IMR-90 (cell line): ENCODE measurements around the gene NEO1. TPM values are rescaled to one million over a fixed set of nuclear protein-coding genes. Genes with fewer than 3 reads are reported as not detected.

Experiments used
- ATAC-seq: fragments of 200-7000 bp; cut with Tn5 transposase; 2 replicates; pipeline ENCODE4 v1.9.1; 2020; ENCODE audit warnings: low read depth, mild to moderate bottlenecking, moderate library complexity
- BruUV-seq: library from RNA; stranded (reverse); fragments of 400-500 nt; replicated peaks from 2 replicates; lab custom pipeline; 2021; lab: Mats Ljungman, UMichigan
- CTCF ChIA-PET: fragments of 300-600 bp; formaldehyde crosslinking; extraction: SDS; loops from one replicate; lab custom pipeline; 2021; ENCODE audit warnings: antibody characterized with exemption; lab: Yijun Ruan, JAX
- POLR2A ChIA-PET: fragments of 300-600 bp; sonication (Branson Sonifier 250); formaldehyde crosslinking; loops from one replicate; lab custom pipeline; 2022; ENCODE audit warnings: antibody characterized with exemption; ENCODE audit not compliant: unreplicated experiment; lab: Charles Lee
- DNase-seq: peaks from one replicate; pipeline ENCODE4 v3.0.0; 2013
- H2AFZ ChIP-seq: replicated peaks from 2 replicates; pipeline ENCODE3; 2013; ENCODE audit warnings: low read length, mild to moderate bottlenecking; ENCODE audit not compliant: poor library complexity
- H2AK5ac ChIP-seq: 2 replicates; pipeline ENCODE4 v1.6.1; 2013; ENCODE audit warnings: low read depth, low read length, inconsistent platforms
- H2AK9ac ChIP-seq: replicated peaks from 2 replicates; pipeline ENCODE3; 2013; ENCODE audit warnings: mild to moderate bottlenecking, low read depth, low read length, moderate library complexity; ENCODE audit not compliant: poor library complexity
- H2BK120ac ChIP-seq: 2 replicates; pipeline ENCODE4 v1.6.1; 2013; ENCODE audit warnings: low read depth, low read length, inconsistent platforms
- H2BK15ac ChIP-seq: 3 replicates; pipeline ENCODE4 v1.6.1; 2013; ENCODE audit warnings: low read depth, low read length, inconsistent platforms
- H2BK20ac ChIP-seq: 2 replicates; pipeline ENCODE4 v1.6.1; 2013; ENCODE audit warnings: low read depth, mild to moderate bottlenecking, inconsistent platforms, low read length, moderate library complexity
- H2BK5ac ChIP-seq: 2 replicates; pipeline ENCODE4 v1.6.1; 2013; ENCODE audit warnings: mild to moderate bottlenecking, low read depth, low read length, inconsistent platforms; ENCODE audit not compliant: poor library complexity, severe bottlenecking
- H3K14ac ChIP-seq: replicated peaks from 2 replicates; pipeline ENCODE4 v1.6.1; 2013; ENCODE audit warnings: low read depth, low read length, inconsistent platforms
- H3K18ac ChIP-seq: 2 replicates; pipeline ENCODE4 v1.6.1; 2013; ENCODE audit warnings: low read depth, low read length, control low read depth
- H3K23ac ChIP-seq: 2 replicates; pipeline ENCODE4 v1.6.1; 2013; ENCODE audit warnings: low read depth, low read length, inconsistent platforms
- H3K27ac ChIP-seq: 2 replicates; pipeline ENCODE4 v1.5.1; 2013; ENCODE audit warnings: mild to moderate bottlenecking, control low read depth, low read length; ENCODE audit not compliant: insufficient read depth
- H3K27me3 ChIP-seq: 2 replicates; pipeline ENCODE4 v1.6.1; 2013; ENCODE audit warnings: low read length; ENCODE audit not compliant: control insufficient read depth, insufficient read depth
- H3K36me3 ChIP-seq: 2 replicates; pipeline ENCODE4 v1.6.1; 2013; ENCODE audit warnings: low read length, mixed read lengths; ENCODE audit not compliant: control insufficient read depth, insufficient read depth
- H3K4ac ChIP-seq: 2 replicates; pipeline ENCODE4 v1.6.1; 2013; ENCODE audit warnings: low read depth, low read length, inconsistent platforms
- H3K4me1 ChIP-seq: 2 replicates; pipeline ENCODE4 v1.6.1; 2013; ENCODE audit warnings: low read length, mixed read lengths; ENCODE audit not compliant: control insufficient read depth, insufficient read depth
- H3K4me2 ChIP-seq: 2 replicates; pipeline ENCODE4 v1.6.1; 2013; ENCODE audit warnings: low read depth, mild to moderate bottlenecking, control low read depth, low read length, moderate library complexity
- H3K4me3 ChIP-seq: 2 replicates; pipeline ENCODE4 v1.5.1; 2013; ENCODE audit warnings: low read depth, mild to moderate bottlenecking, control low read depth, low read length, moderate library complexity; ENCODE audit not compliant: insufficient read depth
- H3K56ac ChIP-seq: 2 replicates; pipeline ENCODE4 v1.6.1; 2013; ENCODE audit warnings: low read length, inconsistent platforms; ENCODE audit not compliant: insufficient read depth; ENCODE audit errors: extremely low read depth
- H3K79me1 ChIP-seq, 2 experiments: 2 replicates each; pipeline ENCODE4 v1.6.1; 2013; ENCODE audit warnings: low read length in 2 of 2, inconsistent platforms in 1 of 2, low read depth in 1 of 2
- H3K9ac ChIP-seq: 2 replicates; pipeline ENCODE4 v1.6.1; 2013; ENCODE audit warnings: low read depth, low read length, control low read depth
- H3K9me1 ChIP-seq: 2 replicates; pipeline ENCODE4 v1.6.1; 2013; ENCODE audit warnings: low read length, inconsistent platforms; ENCODE audit not compliant: insufficient read depth
- H3K9me3 ChIP-seq: 2 replicates; pipeline ENCODE4 v1.6.1; 2013; ENCODE audit warnings: low read length; ENCODE audit not compliant: control insufficient read depth, insufficient read depth
- H4K20me1 ChIP-seq: 2 replicates; pipeline ENCODE4 v1.6.1; 2013; ENCODE audit warnings: low read length, inconsistent platforms; ENCODE audit not compliant: insufficient read depth
- H4K5ac ChIP-seq: 2 replicates; pipeline ENCODE4 v1.6.1; 2013; ENCODE audit warnings: mild to moderate bottlenecking, low read depth, low read length, control low read depth
- H4K8ac ChIP-seq, 2 experiments: 2 replicates each; pipeline ENCODE4 v1.6.1; 2013; ENCODE audit warnings: low read depth in 2 of 2, low read length in 2 of 2, control low read depth in 1 of 2, inconsistent platforms in 1 of 2
- H4K91ac ChIP-seq: 2 replicates; pipeline ENCODE4 v1.6.1; 2013; ENCODE audit warnings: low read depth, low read length, inconsistent platforms; ENCODE audit not compliant: insufficient read depth
- BHLHE40 ChIP-seq: fragments of 150-350 bp; IDR thresholded peaks from 2 replicates; pipeline ENCODE4 v1.6.1; 2016; ENCODE audit warnings: mild to moderate bottlenecking, low read depth, low read length
- CEBPB ChIP-seq: IDR thresholded peaks from 2 replicates; pipeline ENCODE4 v1.6.1; 2012; ENCODE audit warnings: low read depth, low read length, improper control_type of control experiment
- CHD1 ChIP-seq: IDR thresholded peaks from 2 replicates; pipeline ENCODE4 v1.6.1; 2012; ENCODE audit warnings: low read depth, low read length, improper control_type of control experiment
- MAFK ChIP-seq: IDR thresholded peaks from 2 replicates; pipeline ENCODE4 v1.6.1; 2012; ENCODE audit warnings: low read depth, low read length, improper control_type of control experiment
- MAZ ChIP-seq: IDR thresholded peaks from 2 replicates; pipeline ENCODE4 v1.6.1; 2012; ENCODE audit warnings: low read depth, mild to moderate bottlenecking, low read length, improper control_type of control experiment, moderate library complexity, borderline replicate concordance
- MXI1 ChIP-seq: IDR thresholded peaks from 2 replicates; pipeline ENCODE4 v1.6.1; 2012; ENCODE audit warnings: low read depth, mild to moderate bottlenecking, low read length, moderate library complexity, borderline replicate concordance
- NFE2L2 ChIP-seq: fragments of 150-350 bp; IDR thresholded peaks from 2 replicates; pipeline ENCODE4 v1.6.1; 2016; ENCODE audit warnings: low read depth, mild to moderate bottlenecking, low read length
- RFX5 ChIP-seq: IDR thresholded peaks from 2 replicates; pipeline ENCODE4 v1.8.0; 2012; ENCODE audit warnings: low read depth, mild to moderate bottlenecking, low read length, moderate library complexity
- SMC3 ChIP-seq: fragments of 150-350 bp; IDR thresholded peaks from 2 replicates; pipeline ENCODE4 v1.6.1; 2016; ENCODE audit warnings: low read depth, mild to moderate bottlenecking, antibody characterized with exemption, low read length, moderate library complexity
- WGBS, 2 experiments: methylation state at CpG; one replicate each; pipeline versions ENCODE4 v1.1.5 to v1.1.7; 2013; ENCODE audit warnings: missing lambda C conversion rate in 2 of 2; ENCODE audit not compliant: insufficient read length in 1 of 2; ENCODE audit errors: extremely low coverage in 2 of 2; 5-methylcytosine and 5-hydroxymethylcytosine counted together
- dilution Hi-C: fragments of 300-500 bp; cut with HindIII; formaldehyde crosslinking; loops from one replicate; pipeline ENCODE4 v1.14.3; 2018; ENCODE audit warnings: low sequenced_read_pairs; ENCODE audit not compliant: unreplicated experiment
- in situ Hi-C: fragments of 300-500 bp; cut with MboI; formaldehyde crosslinking; loops from 3 replicates; pipeline ENCODE4 v1.14.3; 2019; ENCODE audit warnings: low sequenced_read_pairs, inconsistent platforms, mixed read lengths
- intact Hi-C: fragments of 100-400 bp; cut with micrococcal nuclease; formaldehyde crosslinking; loops from 2 replicates; pipeline ENCODE4 v1.10.0; 2022
- polyA plus RNA-seq, 3 experiments: library from polyadenylated mRNA; depleted of rRNA; stranded (reverse); fragments of >200 nt; gene quantifications; 2 replicates each; pipeline ENCODE4 v1.2.3, GENCODE V29; 2012; ENCODE audit warnings: low replicate concordance in 1 of 3
- total RNA-seq: library from RNA; depleted of rRNA; stranded (reverse); fragments of >200 nt; gene quantifications from 2 replicates; pipeline ENCODE4 v1.2.3, GENCODE V29; 2012
- TF ChIP-seq, protein P1 (sequence below): fragments of 150-350 bp; IDR thresholded peaks from 2 replicates; pipeline ENCODE4 v1.6.1; 2017; ENCODE audit warnings: mild to moderate bottlenecking, antibody characterized with exemption, low read length, low read depth
- TF ChIP-seq, protein P2 (sequence below): conservative IDR thresholded peaks from 2 replicates; pipeline ENCODE4 v1.5.1; 2012; ENCODE audit warnings: mild to moderate bottlenecking, low read depth, low read length, improper control_type of control experiment

NEO1 gene
- total and polyA plus RNA-seq, 2 of the 4 experiments (the other 2 are of a cell fraction) = 16.3 to 18.5 TPM

DNA sequence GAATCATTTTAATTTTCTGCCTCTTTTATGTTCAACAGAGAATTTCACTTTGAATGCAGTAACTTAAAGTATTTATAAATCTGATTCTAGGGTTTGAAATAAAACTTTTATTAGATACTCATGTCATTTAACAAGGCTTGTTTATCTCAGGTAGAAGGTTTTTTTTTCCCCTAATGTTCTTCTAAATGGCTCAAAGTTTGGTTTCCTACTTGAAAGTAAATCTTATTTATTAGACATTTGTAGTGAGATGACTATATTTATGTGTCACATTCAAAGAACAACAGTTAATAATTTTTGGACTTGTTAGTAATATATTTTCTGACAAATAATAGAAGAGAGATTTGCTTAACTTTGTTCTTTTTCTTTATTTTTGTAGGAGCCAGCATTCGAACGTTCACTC is 63.9 kb downstream of the NEO1 start:
- Histone ChIP-seq H3K4ac (no peak overlapping the region), H3K79me1 (no peaks in the 10 kb centered on the region; a peak in 1 of 4 replicates), H3K36me3 (no peaks in the 10 kb centered on the region), H3K4me2 (no peak overlapping the region), H4K8ac (no peak overlapping the region), H2AK9ac (no peak overlapping the region), H3K4me3 (no peak overlapping the region), H3K14ac (no peak overlapping the region), H2BK15ac (no peak overlapping the region), H3K18ac (no peak overlapping the region), H2AFZ (no peak overlapping the region), H2BK120ac (no peak overlapping the region), H2BK20ac (no peak overlapping the region), H2AK5ac (no peak overlapping the region), H3K9me3 (no peaks in the 10 kb centered on the region), H3K9ac (no peak overlapping the region), H4K91ac (no peak overlapping the region), H3K27me3 (no peaks in the 10 kb centered on the region), H4K5ac (no peak overlapping the region), H3K23ac (no peak overlapping the region), H3K4me1 (no peaks in the 10 kb centered on the region), H3K27ac (no peak overlapping the region), H4K20me1 (no peaks in the 10 kb centered on the region; the same call in 1 of the 2 replicates), H3K9me1 (peaks cover 3% of the 10 kb centered on the region; the same call in 1 of the 2 replicates), H2BK5ac (no peak overlapping the region), H3K56ac (no peak overlapping the region)
- DNase-seq (no peak), ATAC-seq (no peak)
- intact Hi-C loops (no loop called here), in situ Hi-C loops (loop anchor here (10.0 kb wide), 1 partner anchor 59 kb away; no protein-coding TSS in a partner anchor), dilution Hi-C loops (no loop called here)
- ChIA-PET POLR2A (no interaction called here), CTCF (no interaction called here)
- BruUV-seq = no TSS peak
- TF ChIP-seq RFX5 = no peak
- TF ChIP-seq CHD1 = no peak
- no peak for TF ChIP-seq CEBPB
- TF ChIP-seq MAZ = no peak
- TF ChIP-seq MAFK = no peak
- TF ChIP-seq, protein P1, sequence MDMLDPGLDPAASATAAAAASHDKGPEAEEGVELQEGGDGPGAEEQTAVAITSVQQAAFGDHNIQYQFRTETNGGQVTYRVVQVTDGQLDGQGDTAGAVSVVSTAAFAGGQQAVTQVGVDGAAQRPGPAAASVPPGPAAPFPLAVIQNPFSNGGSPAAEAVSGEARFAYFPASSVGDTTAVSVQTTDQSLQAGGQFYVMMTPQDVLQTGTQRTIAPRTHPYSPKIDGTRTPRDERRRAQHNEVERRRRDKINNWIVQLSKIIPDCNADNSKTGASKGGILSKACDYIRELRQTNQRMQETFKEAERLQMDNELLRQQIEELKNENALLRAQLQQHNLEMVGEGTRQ = no peak
- TF ChIP-seq NFE2L2 = no peak
- TF ChIP-seq MXI1 = no peak
- TF ChIP-seq, protein P2, sequence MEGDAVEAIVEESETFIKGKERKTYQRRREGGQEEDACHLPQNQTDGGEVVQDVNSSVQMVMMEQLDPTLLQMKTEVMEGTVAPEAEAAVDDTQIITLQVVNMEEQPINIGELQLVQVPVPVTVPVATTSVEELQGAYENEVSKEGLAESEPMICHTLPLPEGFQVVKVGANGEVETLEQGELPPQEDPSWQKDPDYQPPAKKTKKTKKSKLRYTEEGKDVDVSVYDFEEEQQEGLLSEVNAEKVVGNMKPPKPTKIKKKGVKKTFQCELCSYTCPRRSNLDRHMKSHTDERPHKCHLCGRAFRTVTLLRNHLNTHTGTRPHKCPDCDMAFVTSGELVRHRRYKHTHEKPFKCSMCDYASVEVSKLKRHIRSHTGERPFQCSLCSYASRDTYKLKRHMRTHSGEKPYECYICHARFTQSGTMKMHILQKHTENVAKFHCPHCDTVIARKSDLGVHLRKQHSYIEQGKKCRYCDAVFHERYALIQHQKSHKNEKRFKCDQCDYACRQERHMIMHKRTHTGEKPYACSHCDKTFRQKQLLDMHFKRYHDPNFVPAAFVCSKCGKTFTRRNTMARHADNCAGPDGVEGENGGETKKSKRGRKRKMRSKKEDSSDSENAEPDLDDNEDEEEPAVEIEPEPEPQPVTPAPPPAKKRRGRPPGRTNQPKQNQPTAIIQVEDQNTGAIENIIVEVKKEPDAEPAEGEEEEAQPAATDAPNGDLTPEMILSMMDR = no peak
- TF ChIP-seq SMC3 = no peak
- TF ChIP-seq BHLHE40 = no peak
- WGBS, 2 experiments = no CpG with 5 or more reads among the region's 2 CpGs
